ENCODE data around the gene ZNF280B. TPM values are rescaled to one million over a fixed set of nuclear protein-coding genes. Genes with fewer than 3 reads are reported as not detected.
A peak's percentile ranks its signal among the peaks of the same experiment; 100 is the strongest.
"Not testable (repeated sequence)": the region's sequence is repeated elsewhere in the genome, so short reads cannot be mapped to it uniquely, and the experiment has no call there.

Gene ZNF280B
- total and polyA plus RNA-seq, 9 of the 15 experiments (the other 6 are each of a cell fraction or from before 2014, with no cell fraction given) = 7.7 to 29.9 (median 20.0) TPM

DNA sequence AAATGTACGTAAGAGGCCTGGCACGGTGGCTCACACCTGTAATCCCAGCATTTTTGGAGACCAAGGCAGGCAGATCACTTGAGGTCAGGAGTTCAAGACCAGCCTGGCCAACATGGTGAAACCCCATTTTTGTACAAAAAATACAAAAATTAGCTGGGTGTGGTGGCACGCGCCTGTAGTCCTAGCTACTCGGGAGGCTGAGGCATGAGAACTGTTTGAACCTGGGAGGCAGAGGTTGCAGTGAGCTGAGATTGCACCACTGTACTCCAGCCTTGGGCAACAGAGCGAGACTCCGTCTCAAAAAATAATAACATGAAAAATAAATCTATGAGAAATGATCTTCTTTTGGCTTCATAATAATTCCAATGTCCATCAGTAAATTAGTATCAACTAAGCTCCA is 2.3 kb upstream of the ZNF280B start (continued):
- TF ChIP-seq, protein P1, sequence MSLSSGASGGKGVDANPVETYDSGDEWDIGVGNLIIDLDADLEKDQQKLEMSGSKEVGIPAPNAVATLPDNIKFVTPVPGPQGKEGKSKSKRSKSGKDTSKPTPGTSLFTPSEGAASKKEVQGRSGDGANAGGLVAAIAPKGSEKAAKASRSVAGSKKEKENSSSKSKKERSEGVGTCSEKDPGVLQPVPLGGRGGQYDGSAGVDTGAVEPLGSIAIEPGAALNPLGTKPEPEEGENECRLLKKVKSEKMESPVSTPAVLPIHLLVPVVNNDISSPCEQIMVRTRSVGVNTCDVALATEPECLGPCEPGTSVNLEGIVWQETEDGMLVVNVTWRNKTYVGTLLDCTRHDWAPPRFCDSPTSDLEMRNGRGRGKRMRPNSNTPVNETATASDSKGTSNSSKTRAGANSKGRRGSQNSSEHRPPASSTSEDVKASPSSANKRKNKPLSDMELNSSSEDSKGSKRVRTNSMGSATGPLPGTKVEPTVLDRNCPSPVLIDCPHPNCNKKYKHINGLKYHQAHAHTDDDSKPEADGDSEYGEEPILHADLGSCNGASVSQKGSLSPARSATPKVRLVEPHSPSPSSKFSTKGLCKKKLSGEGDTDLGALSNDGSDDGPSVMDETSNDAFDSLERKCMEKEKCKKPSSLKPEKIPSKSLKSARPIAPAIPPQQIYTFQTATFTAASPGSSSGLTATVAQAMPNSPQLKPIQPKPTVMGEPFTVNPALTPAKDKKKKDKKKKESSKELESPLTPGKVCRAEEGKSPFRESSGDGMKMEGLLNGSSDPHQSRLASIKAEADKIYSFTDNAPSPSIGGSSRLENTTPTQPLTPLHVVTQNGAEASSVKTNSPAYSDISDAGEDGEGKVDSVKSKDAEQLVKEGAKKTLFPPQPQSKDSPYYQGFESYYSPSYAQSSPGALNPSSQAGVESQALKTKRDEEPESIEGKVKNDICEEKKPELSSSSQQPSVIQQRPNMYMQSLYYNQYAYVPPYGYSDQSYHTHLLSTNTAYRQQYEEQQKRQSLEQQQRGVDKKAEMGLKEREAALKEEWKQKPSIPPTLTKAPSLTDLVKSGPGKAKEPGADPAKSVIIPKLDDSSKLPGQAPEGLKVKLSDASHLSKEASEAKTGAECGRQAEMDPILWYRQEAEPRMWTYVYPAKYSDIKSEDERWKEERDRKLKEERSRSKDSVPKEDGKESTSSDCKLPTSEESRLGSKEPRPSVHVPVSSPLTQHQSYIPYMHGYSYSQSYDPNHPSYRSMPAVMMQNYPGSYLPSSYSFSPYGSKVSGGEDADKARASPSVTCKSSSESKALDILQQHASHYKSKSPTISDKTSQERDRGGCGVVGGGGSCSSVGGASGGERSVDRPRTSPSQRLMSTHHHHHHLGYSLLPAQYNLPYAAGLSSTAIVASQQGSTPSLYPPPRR (CRISPR knock-in tag; IDR thresholded peaks at IDR 0.05; ENCODE audit: borderline replicate concordance) = 0 out of 2 replicates have a peak, but pooled peaks have one; percentile 51

DNA sequence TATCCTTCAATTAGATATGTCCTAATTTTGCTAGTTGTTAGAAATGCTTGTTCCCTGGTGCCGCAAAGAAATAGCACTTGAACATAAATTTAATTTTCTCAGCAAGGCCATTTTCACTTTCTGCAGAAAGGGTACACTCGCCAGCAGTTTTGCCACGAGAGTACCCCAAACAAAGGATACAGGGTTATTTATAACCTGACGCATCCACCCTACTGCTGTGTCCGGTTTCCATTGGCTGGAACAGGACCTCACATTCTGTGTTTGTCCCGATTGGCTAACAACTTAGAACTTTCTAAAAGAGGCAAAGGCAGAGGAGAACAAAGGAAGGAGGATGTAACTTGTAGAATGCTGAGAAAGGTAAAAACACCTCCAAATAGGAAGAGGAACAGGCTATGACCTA is 1.4 kb upstream of the ZNF280B start:
- in situ Hi-C loops (cut with MboI) = not testable (repeated sequence)
- POLR2A ChIA-PET = interaction anchor here (0.8 to 12.8 kb wide), 4 partner anchors 8 to 49 kb away, joined by 4 to 289 read pairs (median 68); partner anchors contain the start of genes PRAME and ZNF280A
- TF ChIP-seq KAT7 (CRISPR knock-in tag; IDR thresholded peaks at IDR 0.05; ENCODE audit: borderline replicate concordance) = 0 out of 2 replicates have a peak, but pooled peaks have one; percentile 13
- TF ChIP-seq, protein P2, sequence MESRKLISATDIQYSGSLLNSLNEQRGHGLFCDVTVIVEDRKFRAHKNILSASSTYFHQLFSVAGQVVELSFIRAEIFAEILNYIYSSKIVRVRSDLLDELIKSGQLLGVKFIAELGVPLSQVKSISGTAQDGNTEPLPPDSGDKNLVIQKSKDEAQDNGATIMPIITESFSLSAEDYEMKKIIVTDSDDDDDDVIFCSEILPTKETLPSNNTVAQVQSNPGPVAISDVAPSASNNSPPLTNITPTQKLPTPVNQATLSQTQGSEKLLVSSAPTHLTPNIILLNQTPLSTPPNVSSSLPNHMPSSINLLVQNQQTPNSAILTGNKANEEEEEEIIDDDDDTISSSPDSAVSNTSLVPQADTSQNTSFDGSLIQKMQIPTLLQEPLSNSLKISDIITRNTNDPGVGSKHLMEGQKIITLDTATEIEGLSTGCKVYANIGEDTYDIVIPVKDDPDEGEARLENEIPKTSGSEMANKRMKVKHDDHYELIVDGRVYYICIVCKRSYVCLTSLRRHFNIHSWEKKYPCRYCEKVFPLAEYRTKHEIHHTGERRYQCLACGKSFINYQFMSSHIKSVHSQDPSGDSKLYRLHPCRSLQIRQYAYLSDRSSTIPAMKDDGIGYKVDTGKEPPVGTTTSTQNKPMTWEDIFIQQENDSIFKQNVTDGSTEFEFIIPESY (CRISPR knock-in tag; IDR thresholded peaks at IDR 0.05) = peak; percentile 46; the same call in 1 of the 2 replicates
- TF ChIP-seq, protein P3, sequence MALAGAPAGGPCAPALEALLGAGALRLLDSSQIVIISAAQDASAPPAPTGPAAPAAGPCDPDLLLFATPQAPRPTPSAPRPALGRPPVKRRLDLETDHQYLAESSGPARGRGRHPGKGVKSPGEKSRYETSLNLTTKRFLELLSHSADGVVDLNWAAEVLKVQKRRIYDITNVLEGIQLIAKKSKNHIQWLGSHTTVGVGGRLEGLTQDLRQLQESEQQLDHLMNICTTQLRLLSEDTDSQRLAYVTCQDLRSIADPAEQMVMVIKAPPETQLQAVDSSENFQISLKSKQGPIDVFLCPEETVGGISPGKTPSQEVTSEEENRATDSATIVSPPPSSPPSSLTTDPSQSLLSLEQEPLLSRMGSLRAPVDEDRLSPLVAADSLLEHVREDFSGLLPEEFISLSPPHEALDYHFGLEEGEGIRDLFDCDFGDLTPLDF (CRISPR knock-in tag; IDR thresholded peaks at IDR 0.05) = peak; percentile 85
- TF ChIP-seq, protein P4, sequence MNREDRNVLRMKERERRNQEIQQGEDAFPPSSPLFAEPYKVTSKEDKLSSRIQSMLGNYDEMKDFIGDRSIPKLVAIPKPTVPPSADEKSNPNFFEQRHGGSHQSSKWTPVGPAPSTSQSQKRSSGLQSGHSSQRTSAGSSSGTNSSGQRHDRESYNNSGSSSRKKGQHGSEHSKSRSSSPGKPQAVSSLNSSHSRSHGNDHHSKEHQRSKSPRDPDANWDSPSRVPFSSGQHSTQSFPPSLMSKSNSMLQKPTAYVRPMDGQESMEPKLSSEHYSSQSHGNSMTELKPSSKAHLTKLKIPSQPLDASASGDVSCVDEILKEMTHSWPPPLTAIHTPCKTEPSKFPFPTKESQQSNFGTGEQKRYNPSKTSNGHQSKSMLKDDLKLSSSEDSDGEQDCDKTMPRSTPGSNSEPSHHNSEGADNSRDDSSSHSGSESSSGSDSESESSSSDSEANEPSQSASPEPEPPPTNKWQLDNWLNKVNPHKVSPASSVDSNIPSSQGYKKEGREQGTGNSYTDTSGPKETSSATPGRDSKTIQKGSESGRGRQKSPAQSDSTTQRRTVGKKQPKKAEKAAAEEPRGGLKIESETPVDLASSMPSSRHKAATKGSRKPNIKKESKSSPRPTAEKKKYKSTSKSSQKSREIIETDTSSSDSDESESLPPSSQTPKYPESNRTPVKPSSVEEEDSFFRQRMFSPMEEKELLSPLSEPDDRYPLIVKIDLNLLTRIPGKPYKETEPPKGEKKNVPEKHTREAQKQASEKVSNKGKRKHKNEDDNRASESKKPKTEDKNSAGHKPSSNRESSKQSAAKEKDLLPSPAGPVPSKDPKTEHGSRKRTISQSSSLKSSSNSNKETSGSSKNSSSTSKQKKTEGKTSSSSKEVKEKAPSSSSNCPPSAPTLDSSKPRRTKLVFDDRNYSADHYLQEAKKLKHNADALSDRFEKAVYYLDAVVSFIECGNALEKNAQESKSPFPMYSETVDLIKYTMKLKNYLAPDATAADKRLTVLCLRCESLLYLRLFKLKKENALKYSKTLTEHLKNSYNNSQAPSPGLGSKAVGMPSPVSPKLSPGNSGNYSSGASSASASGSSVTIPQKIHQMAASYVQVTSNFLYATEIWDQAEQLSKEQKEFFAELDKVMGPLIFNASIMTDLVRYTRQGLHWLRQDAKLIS (CRISPR knock-in tag; IDR thresholded peaks at IDR 0.05) = peak; percentile 56; the same call in 1 of the 2 replicates

More for the DNA sequence above, 1.4 kb upstream of the ZNF280B start:
- intact Hi-C loops (cut with micrococcal nuclease) = loop anchor here (2.0 kb wide), 1 partner anchor 37 kb away; no protein-coding TSS in a partner anchor
- not testable (repeated sequence) for ATAC-seq; H3K9me1 ChIP-seq (ENCODE audit: control insufficient read depth, insufficient read depth, low read length); H3K4me3 ChIP-seq; DNase-seq (ENCODE audit: extremely low read depth in 1 of 4, low spot score in 3 of 4); H3K4me2 ChIP-seq (ENCODE audit: insufficient read depth, low read length); FAIRE-seq; BruUV-seq (replicated peaks); H3K9ac ChIP-seq (ENCODE audit: insufficient read depth in 1 of 2, low read depth in 2 of 2, low read length in 2 of 2); H2AFZ ChIP-seq (ENCODE audit: low read depth, low read length); H4K20me1 ChIP-seq (replicated peaks; ENCODE audit: control insufficient read depth, insufficient read depth, low read length); H3K27ac ChIP-seq (ENCODE audit: extremely low read depth, low read depth, low read length); H3K27me3 ChIP-seq (ENCODE audit: control insufficient read depth in 2 of 2, insufficient read depth in 2 of 2, low read length in 2 of 2)
- Histone ChIP-seq H3K9me3 (replicated peaks; ENCODE audit: control insufficient read depth, insufficient read depth, low read depth, low read length) (peaks cover 18% of the 10 kb centered on the region), H3K4me1 (replicated peaks in 1 of 2; ENCODE audit: control insufficient read depth in 2 of 2, insufficient read depth in 2 of 2, low read length in 2 of 2) (peaks cover 12 to 13% of the 10 kb centered on the region in 2 experiments; a peak in 4 of 5 replicates), H3K36me3 (ENCODE audit: control insufficient read depth, insufficient read depth, low read length) (peaks cover 39% of the 10 kb centered on the region), H3K79me2 (ENCODE audit: control insufficient read depth, insufficient read depth, low read length) (peaks cover 27% of the 10 kb centered on the region)
- CTCF ChIA-PET (ENCODE audit: low intra/inter-chr PET ratio) = interaction anchor here (0.8 to 2.4 kb wide), 3 partner anchors 10 to 77 kb away, joined by 5 to 18 read pairs (median 8); partner anchors contain the start of genes PRAME and ZNF280A
- WGBS (ENCODE audit: insufficient coverage, low coverage, missing lambda C conversion rate) = 81% methylated on average over 6 of the region's 6 CpGs

All from K562 (cell line).